Stimulated activated CD8-positive, alpha-beta memory T cell treated with anti-CD3 and anti-CD28 coated beads, Interleukin-2, amount 100 ng/mL, for 48 hours (primary cell): ENCODE data around the gene LRTM2.

ENCODE experiments used
- DNase-seq, 2 donors: peaks; one replicate each; pipeline ENCODE4 v3.0.0-alpha.2; 2020; ENCODE audit warnings: low read depth in 2 of 2

LRTM2 gene

DNA sequence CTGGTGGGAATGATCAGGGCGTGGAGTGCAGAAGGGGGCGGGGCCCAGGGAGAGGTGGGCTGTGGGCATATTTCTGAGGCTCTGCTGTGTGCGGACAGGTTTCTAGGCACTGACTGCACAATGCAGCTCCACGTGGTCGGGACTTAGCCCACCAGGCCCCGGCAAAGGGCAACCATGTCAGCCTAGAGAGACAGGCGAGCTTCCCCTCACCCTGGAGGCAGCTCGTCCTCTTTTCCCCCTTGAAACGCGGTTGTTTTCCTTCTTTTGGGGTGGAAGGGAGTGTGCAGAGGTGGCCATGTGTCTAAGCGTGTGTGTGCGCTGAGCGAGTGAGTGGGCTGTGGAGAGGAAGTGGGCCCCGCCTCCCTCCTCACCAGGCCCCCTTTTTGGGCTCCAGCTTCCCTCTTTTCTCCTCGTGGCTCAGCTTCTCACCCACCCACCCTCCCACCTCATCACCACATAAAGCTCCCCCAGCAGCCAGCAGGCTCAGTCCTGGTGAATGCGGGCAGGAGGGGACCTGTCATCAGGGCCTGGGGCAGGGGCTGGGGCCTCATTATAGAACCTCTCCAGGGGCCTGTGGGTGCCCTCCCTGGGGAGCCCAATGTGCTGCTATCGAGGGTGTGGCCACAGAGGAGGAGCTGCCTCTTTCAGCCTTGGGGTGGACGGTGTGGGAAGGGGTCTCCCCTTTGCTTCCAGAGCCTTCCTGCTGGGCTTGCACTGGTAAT is 22.0 kb downstream of the LRTM2 start:
- DNase-seq, result no peak

DNA sequence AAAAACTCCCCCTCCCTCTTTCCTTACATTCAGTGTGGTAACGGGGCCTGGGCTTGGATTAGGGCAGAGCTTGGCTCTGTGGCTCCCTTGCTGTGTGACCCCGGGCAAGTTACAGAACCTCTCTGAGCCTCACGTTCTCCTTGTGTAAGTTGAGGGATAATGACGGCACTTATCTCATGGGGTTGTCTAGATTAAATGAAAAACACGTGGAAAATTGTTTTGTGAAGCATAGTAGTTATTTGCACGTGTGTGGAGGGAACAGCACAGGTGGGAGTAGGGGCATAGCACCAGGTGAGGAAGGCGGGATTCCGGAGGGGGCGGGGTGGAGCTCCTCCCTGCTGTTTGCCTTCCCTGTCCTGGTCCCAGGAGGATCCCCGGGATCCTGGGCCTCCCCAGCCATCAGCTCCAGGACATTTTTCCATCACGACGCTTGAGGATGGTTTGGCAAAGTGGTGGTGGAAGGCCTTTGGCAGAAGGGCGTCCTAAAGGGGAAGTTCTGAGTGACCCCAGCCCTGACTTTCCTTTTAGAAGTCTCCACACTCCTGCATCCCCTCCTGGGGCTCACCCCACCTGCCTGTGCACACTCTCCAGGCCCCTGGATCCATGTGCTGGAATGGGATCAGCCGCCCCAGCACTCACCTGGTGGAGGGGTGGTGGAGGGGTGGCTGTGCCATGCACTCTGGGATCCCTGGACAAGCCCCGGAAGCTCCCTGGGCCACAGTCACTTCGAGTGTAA is 22.7 kb downstream of the LRTM2 start:
- no peak for DNase-seq

DNA sequence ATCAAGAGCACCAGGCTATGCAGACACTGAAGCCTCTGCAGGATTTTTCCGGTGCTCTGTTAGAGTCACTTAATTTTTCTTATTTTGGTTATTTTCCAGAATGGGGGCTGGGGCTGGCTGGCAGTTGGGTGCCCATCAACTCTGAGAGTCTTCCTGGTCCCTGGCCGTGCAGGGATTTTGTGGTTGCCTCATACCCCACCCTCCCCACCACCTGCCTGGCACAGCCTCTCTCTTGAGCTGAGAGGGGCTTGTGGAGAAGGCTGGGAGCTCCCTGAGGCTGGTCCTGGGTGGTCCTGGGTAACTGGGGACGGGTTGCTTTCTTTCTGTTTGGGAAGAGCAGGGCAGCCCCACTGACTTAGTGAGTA is 23.3 kb downstream of the LRTM2 start:
- DNase-seq, result no peak

DNA sequence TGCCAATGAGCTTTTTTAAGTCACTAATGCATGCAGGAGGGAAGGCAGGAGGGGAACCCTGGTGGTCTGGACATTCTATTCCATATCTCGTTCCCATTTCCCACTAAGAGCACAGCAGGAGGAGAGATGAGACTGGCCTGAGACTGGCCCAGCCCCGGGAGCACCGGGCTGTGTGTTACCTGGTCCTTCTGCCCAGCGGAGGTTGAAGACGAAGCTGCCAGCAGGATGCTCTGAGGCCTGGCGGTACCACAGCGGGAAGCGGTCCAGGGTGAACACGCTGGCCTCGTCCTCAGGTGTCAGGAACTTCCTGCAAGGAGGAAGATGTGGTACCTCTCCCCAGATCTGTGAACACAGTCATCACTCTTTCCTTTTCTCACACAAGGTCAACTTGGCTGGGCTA is 23.9 kb downstream of the LRTM2 start:
- no peak for DNase-seq

DNA sequence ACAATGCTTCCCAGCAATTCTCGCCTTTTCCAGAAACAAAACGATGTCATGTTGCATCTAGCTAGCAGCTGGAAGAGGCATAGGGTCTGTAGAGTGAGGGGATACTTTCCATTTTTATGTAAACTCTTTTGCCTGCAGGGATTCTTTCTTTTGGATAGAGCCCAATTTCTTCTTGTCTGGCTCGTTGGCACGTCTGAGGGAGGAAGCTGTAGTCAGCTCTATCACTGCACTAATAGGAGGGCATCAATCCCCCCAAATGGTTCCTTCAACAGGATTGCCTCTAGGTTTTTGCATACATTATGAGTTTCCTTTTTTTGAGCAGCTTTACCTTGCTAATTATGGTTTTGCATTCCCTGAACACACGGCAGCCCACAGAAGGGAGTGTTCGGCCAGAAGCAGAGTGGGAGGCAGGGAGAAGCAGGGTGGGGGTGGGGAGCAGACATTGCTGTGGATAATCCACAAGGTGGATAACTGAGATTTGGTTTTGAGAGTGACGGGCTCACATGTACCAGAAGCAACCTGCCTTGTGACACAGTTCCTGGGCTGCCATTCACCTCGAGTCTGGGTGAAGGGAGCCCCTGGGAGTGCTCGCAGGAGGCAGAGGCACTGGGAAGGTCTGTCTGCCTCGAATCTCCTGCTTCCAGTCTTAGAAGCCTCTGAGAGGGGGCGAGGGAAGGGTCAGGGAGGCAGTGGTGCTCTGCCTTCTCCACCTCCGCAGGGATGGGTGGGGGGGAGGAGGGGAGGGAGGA is 24.5 kb downstream of the LRTM2 start:
- no peak for DNase-seq

DNA sequence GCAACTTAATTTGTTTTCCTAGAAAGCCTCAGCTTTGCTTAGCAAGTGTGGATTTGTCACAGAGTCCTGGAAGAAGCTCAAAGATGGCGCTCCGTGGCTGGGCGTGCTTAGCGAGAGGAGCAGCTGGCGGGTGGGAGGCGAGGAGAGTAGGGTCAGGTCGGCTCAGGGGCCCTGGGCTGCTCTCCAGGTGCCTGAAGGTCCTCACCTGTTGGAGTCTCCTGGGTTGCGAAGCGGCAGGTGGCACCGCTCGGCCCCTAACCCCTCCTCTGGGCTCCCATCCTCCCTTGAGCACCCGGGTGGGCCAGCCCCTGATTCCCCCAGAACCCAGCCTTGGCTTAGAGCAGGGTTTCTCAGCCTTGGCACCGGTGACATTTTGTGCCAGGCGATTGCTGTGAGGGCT is 25.1 kb downstream of the LRTM2 start:
- DNase-seq, result no peak

DNA sequence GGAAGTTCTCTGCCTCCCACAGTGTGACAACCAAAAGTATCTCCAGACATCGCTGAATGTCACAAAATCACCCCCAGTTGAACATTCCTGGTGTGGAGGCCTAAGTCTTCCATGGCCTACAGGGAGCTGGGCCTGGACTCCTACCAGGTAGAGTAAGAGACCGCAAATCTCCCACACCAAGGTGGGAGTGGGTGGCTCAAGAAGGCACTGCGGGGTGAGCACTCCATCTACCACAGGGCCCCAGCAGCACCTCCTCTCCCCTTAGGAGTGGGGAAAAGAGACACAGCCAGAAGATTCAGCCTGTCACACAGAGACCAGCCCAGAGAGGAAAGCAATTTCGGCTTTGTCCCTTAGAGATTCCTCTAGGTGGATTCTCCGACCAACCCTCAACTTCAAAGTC is 25.5 kb downstream of the LRTM2 start:
- no peak for DNase-seq

DNA sequence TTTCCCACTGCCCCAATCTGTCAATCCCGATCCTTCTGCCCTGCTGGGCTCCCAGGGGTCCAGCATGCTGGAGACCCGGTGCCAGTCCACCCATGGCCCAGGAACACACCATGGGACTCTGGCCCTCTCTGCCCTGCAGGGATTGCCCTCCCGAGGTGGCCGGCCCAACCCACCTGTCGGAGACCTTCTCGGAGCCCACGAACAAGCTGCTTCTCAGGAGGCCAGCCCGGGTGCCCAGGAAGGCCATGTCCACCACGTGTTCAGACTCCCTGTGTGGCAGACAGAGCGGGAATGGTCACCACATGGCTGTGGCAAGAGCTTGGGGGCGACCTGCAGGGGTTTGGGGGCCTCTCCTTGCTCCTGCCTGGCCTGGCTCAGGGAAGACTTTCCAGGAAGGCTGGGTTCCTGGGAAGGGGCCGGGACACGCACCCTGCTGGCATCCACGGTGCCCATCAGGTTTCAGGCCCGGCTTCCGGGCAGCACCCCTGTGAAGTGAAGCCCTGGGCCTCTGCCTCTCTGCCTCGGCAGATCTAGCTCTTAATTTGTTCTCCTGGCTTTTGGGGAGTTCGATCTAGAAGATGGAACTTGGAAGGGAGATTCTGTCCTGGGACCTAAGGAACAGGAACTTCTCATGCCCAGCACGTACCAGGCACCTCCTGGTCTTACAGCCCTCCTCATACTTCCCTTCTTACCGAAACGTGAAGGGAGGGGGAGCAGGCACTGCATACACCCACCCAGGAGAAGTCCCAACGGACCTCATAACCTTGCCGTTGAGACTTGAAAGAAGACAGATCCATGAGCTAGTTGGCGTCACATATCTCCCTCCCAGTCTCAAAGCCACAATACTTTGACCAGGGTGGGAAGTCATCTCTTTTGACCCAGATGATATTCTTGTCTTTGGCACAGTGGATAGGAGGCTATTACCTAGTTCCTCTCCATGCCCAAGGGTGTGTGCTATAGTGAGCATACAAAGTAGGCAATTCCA is 26.3 kb downstream of the LRTM2 start:
- DNase-seq, result no peak

DNA sequence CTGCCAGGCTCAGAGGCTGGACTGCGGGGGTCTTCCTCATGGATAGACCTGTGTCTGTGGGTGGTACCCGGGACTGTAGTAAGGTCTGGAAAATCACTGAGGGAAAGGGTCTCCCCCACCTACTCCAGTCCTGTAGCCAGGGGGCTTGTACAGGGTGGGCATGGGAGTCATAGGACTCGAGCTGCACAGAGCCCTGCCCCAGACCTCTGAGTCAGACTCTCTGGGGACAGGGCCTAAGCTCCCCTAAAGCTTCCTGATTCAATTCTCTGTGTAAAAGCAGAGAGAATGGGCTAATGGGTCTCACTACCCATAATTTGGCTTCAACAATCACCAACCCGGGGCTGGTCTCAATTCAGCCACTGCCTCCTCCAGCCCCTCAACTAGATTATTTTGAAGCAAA is 27.0 kb downstream of the LRTM2 start:
- DNase-seq, result no peak

DNA sequence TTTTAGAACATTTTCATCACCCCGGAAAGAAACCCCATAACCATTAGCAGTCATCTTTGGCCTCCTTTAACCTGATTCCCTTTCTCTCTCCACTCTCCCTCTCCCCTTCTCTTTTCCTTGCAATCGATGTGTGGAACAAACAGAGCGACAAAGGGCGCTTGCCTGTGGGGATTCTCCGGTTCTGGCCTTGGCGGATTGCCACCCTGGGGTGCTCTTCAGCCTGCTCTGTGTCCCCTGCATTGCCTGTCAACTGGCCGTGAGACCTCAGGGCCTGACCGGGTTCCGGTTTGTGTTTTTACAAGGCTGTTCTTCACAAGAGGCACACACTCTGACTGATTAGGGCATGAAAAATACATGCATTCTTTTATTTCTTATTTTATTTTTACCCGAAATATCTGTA is 27.8 kb downstream of the LRTM2 start:
- DNase-seq, result no peak

DNA sequence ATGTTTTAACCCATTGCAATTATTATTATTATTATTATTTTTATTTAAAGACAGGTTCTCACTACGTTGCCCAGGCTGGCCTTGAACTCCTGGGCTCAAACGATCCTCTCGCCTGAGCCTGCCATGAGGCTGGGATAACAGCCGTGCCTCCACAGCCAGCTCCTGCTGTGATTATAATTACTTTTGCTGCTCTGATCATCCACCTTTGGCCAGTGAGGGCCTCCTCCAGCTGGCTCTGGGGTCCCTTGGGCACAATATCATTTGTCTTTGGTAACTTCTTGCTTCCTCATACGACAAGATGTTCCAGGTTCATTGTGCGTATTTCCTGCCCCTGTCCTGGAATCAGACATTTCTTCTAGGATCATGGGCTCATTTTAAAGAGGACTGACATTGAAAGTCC is 28.4 kb downstream of the LRTM2 start:
- no peak for DNase-seq

DNA sequence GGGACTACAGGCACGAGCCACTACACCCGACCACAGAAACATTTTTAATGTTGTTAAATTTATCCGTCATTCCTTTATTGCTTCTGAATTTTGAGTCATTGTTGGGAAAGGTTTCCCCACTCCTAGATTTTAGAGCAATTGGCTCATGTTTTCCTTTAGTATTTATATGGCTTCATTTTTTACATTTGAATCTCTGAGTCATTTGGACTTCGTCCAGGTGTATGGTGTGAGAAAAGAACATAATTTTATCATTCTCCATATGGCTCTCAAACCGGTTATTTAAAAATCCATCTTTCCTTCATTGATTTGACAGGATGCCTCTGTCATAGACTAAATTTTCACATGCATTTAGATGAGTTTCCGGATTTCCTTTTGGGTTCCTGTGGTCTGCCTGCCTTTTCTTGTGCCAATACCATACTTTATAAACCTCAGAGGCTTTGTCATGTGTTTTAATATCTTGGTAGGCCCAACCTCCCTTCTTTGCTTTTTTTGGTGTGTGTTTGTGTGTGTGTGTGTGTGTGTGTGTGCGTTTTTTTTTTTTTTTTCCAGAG is 30.9 kb downstream of the LRTM2 start:
- DNase-seq, result no peak

DNA sequence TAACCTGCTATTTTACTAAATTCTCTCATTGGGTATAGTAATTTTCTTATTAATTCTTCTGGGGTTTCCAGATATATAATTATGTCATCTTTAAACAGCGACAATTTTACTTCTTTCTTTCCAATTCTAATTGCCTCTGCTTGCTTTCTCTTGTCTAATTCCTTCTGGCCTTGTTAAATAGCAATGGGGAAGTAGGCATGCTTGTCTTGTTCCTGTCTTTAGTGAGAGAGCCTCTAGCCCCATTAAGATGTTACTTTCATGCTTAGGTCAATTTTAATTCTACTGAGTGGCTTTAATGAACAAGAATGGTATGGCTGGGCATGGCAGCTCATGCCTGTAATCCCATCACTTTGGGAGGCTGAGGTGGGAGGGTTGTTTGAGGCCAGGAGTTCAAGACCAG is 31.7 kb downstream of the LRTM2 start:
- DNase-seq, result no peak

DNA sequence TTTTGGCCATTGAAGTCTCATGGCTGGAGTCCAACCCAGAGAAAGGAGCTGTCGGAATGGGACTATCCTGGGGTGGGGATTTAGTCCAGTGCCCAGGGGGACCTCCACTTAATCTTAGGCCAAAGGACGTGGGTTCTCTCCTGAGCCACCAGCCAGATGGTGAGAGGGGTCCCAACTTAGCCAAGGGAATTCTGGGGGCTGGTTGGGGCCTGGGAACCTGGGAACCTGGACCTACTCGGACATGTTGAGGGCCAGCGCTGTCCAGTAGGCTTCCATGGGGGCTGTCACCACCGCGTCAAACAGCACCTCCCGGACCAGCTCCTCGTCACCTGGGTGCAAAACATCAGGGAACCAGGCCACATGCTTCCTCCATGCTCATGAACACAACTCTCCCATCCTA is 33.4 kb downstream of the LRTM2 start:
- DNase-seq, result no peak

DNA sequence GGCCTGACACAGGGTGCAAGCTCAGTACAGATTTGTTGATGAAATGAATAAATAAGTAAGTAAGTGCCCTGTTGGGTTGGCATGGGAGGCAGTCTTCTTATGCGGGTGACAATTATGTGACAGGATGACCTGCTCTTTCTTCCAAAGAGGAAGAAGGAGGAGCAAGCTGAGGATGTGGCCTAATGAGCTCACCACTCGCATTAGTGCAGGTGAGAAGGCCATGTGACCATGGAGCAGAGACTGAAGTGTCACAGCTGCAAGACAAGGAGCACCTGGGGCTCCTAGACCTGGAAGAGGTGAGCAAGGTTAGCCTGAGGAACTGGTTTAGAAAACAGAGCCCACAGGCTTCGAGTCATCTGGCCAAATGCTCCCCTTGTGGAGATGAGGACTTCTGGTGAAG is 34.9 kb downstream of the LRTM2 start:
- no peak for DNase-seq

DNA sequence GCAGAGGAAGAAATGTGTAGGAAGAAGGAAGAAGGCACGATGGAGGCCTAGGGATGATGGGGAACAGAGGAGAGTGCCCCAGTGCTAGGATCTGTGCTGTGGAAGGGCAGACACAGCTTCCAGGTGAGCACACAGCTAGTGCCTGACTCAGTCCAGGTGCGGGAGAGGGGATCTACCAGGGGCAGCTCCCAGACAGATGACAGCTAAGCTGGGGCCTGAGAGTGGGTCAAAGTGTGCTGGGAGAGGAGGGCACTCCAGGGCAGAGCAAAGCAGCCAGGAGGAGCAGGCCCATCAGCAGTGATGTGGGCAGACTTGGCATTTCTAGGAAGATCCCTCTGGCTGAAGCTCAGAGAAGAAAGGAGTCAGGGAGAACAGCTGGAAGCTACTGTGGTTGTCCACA is 36.7 kb downstream of the LRTM2 start:
- no peak for DNase-seq

DNA sequence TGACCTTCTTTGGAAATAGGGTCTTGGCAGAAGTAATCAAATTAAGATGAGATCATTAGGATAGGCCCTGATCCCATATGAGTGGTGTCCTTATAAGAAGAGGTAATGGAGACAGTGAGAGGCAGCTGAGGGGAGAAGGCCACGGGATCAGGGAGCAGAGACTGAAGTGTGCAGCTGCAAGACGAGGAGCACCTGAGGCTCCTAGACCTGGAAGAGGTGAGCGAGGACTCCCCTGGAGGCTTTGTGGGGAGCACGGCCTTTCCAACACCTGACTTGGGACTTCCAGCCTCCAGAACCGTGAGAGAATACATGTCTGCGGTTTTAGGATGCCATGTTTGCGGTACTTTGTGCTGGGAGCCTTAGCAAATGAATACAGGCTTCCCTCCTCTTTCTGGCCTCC is 37.5 kb downstream of the LRTM2 start:
- no peak for DNase-seq

DNA sequence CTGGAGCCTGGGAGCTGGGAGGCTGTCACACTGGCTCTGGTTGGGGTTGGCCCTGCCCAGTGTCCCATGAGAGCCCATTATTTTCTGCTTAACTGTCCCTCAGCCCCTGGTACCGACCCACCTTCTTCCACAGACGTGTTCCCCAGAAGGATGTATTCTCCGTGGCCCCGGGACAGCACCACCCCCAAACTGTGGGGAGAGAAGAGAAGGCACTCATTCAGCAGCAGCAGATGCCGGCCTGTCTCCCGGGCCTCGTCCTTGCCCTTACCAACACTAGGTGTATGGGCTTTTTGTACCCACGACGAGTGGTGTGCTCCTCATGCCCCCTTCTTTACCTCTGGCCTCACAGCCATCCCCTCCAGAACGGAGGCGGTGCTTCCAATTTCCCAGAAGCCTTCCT is 38.1 kb downstream of the LRTM2 start:
- DNase-seq, result no peak

DNA sequence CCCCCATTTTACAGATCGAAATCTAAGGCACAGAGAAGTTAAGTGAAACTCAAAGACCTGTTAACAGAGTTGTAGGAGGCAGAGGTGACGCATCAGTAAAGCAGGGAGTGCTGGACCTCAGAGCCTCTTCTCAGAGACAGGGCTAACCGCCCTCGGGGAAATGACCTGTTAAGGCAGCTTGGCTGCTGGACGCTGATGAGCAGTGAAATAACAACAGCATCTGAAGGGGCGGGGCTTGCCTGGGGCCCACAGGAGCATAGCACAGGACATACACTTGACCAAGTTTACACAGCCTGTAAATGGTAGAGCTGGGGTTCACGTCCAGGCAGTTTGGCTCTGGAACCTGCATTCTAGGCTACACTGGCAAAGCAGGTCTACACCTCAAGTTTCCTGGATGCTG is 39.3 kb downstream of the LRTM2 start:
- DNase-seq, result no peak

DNA sequence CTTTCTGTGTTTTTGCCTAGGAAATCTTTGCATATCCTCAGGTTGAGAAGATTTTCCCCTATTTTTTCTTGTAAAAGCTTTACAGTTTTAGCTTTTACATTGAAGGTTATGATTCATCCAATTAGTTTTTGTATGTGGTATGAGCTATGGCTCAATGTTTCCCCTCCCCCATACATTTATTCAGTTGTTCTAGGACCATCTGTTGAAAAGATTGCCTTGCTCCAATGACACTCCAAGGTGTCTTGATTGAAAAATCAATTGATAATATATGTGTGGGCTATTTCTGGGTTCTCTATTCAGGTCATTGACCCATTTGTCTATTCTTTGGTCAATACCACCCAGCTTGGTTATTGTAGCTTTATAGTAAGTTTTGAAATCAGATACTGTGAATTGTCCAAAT is 42.6 kb downstream of the LRTM2 start:
- DNase-seq, result no peak

DNA sequence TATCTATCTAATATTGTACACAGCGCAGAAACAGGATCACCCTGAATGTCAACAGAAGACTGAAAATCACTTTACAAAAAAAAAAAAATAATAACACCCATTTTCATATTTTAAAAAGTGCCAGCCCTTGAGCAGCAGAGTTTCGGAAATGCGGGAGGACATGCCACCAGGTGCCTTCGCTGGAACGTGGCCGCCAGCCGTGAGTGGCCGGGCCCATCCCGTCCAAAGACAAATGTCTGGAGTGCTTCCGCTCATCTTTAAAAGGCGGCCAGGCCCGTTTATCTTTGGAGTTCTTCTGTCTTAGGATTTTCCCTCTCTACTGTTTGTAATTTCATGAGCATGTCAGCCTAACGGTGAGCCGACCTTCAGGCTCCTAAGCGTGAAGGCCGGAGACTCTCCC is 43.5 kb downstream of the LRTM2 start:
- no peak for DNase-seq

DNA sequence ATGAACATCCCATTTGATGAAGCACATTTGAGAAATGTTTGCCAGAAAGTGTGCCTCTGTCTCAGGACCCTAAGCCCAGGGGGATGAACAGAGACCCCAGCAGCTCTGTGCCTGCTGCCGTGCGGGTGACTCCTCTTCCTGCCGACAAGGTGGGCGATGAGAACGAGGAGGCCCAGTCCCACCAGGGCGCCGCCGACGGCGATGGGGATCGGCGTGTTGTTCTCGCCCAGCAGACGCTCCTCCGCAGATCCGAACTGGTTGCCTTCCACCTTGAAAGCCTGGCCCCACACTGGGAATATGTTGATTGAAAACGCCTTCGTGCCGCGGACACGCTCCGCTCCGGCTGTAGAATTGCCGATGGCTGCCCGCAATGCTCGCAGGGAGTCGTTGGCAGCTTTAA is 44.1 kb downstream of the LRTM2 start:
- DNase-seq, result no peak
